Activated gamma-delta T cell treated with anti-CD3 and anti-CD28 coated beads, Interleukin-2, amount 50 U/mL, for 16 hours (primary cell): ENCODE data around the gene TROAP.
"Not testable (repeated sequence)": the region's sequence is repeated elsewhere in the genome, so short reads cannot be mapped to it uniquely, and the experiment has no call there.

Experiments
- DNase-seq: peaks from one replicate; pipeline ENCODE4 v3.0.0-alpha.2; 2020; ENCODE audit warnings: low read depth

Gene TROAP

DNA sequence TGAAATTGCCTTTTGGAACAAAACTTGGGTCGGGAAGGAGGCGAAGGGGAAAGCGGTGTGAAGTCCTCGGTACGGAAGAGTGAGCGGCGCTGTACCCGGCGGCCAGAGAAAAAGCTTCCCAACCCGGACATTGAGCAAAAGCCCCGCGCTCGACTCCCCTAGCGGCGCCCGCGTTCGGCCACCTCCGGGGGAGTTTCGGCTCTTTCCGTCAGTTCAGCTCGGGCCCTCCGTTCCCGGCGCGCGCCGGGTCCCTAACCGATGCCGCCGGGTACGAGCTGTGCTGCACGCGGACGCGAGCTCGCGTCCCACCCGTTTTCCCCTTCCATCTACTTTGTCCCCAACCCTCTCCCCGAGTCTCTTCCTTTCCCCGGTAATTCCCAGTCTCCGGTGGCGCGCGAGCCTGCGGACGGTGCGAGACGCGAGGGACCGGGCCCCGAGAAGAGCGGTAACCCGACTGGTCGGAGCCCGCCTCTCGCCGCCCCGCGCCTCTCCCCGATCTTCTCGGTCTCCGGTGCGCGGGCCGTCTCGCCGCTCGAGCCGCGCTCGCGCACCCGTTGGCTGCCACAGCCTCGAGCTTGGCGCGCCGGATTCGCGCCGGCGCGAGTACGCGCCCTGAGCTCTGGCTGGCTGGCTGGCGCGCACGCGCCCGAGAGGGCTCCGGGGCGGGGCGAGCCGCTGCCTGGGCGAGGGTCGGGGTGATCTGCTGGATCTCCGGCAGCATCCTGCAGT lies 43.8 kb downstream of the TROAP start:
- DNase-seq, result peak; percentile 71

DNA sequence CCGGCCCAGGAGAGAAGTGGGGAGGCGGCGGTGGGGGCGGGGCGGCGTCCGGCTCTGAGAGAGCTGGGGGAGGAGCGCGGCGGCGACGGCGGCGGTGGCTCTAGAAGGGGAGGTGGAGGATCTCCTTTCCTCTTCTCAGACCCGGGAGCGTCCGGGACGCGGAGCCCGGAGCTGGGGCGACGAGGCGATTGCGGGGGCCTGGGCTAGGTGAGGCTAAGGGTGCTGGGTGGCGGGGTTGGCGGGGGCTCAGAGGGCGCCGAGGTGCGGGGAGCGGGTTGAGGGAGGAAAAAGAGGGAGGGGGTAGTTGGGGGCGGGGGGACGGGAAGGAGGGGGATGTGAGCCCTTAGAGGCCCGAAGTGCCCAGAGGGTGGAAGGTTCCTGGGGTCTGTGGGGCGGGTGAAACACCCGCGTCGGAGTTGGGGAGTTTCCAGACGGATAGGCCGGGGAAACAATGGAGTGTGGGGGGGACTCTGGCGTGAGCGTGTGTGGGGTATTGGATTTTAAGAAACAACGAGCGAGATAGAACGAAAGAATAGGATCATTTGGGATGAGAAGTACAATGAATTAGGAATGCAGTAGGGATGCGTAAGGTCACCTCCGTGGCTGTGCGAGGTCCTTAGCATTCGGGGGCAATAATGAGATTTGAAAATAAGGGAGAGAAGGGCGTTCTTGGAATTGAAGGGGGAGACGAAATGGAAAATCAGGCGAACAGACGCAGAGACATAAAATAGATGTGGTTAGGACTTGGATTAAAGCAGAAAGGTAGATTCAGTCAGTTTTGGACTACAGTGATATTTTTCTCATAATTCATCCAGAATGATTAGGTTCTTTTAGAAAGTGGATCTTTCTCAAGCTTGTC lies 44.6 kb downstream of the TROAP start, which contains the start of gene SPATS2:
Gene SPATS2 (plus strand): TSS at position 82 of the 859 bp plus-strand sequence. CDS start 93,551 bp downstream, outside the sequence.
- no peak for DNase-seq

DNA sequence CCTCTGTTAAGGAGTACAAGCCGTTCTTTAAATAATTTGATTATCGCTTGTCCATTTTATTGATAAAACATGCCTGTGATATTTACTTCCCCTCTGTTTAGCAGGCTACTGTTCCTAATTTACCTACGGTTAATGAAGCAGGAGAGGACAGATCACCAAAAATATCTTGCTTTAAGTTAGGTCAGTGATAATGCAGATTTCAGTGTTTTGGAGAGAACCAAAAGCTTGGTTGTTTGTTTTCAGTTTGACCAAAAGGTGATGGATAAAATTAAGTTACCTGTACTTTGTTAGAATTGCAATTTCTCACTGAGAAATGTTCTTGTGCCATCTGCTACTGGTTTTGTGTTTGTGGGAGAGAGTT lies 45.2 kb downstream of the TROAP start:
- no peak for DNase-seq

- no peak for DNase-seq
Measured at GRCh38 chr12:49369411-49370145, 46.5 kb downstream of the TROAP start.

- DNase-seq, result no peak
Measured at GRCh38 chr12:49370539-49370938, 47.5 kb downstream of the TROAP start.

GRCh38 chr12:49375406-49375805 lies 52.4 kb downstream of the TROAP start:
- no peak for DNase-seq

DNA sequence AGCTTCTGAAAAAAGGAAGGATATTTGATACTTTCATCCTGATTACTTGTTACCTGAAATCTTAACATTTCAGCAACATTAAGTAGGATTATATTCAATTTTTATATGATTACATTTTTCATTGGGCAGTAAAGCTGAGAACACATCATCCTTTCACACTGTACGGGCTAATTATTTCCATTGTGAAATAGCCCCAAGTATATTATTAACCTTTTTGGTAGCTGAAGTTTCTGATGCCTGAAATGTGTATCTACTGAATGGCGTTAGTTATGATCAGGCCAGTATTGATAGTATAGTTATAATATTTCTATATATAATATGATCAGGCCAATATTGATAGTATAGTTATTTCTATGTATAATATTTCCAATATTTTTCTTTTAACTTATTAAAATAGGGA lies 54.3 kb downstream of the TROAP start:
- DNase-seq, result no peak

- DNase-seq, result not testable (repeated sequence)
Measured at GRCh38 chr12:49380184-49380583, 57.1 kb downstream of the TROAP start.
